ENCODE measurements around the gene LIPI.

The LIPI gene

GRCh38 chr21:14074177-14074576, 136.6 kb downstream of the LIPI start (continued):
- TF ChIP-seq ZNF398 (tag by site-specific recombination; IDR thresholded peaks at IDR 0.05) = no peak
- no peak for TF ChIP-seq TSHZ1 (tag by site-specific recombination; IDR thresholded peaks at IDR 0.05; ENCODE audit: borderline replicate concordance)
- TF ChIP-seq ZNF837 (tag by site-specific recombination; IDR thresholded peaks at IDR 0.05) = no peak
- no peak for TF ChIP-seq ZNF623 (tag by site-specific recombination; IDR thresholded peaks at IDR 0.05)
- TF ChIP-seq ZNF302 (tag by site-specific recombination; IDR thresholded peaks at IDR 0.05; ENCODE audit: low read depth) = no peak
- TF ChIP-seq ZNF626 (tag by site-specific recombination; IDR thresholded peaks at IDR 0.05) = no peak
- no peak for TF ChIP-seq ZNF449 (tag by site-specific recombination; IDR thresholded peaks at IDR 0.05)
- no peak for TF ChIP-seq SCRT2 (tag by site-specific recombination; IDR thresholded peaks at IDR 0.05)
- no peak for TF ChIP-seq ZNF585B (tag by site-specific recombination; IDR thresholded peaks at IDR 0.05)
- no peak for TF ChIP-seq ZNF146 (tag by site-specific recombination; IDR thresholded peaks at IDR 0.05)

GRCh38 chr21:14073615-14074014, 137.1 kb downstream of the LIPI start:
- no peak for TF ChIP-seq ZNF362 (tag by site-specific recombination; IDR thresholded peaks at IDR 0.05)
- no peak for TF ChIP-seq HIC1 (tag by site-specific recombination; IDR thresholded peaks at IDR 0.05)
- TF ChIP-seq ZNF530 (tag by site-specific recombination; IDR thresholded peaks at IDR 0.05; ENCODE audit: low read depth) = no peak
- no peak for TF ChIP-seq ZNF670 (tag by site-specific recombination; IDR thresholded peaks at IDR 0.05; ENCODE audit: low read depth)
- TF ChIP-seq SALL2 (tag by site-specific recombination; IDR thresholded peaks at IDR 0.05; ENCODE audit: borderline replicate concordance) = no peak
- no peak for TF ChIP-seq PRDM10 (tag by site-specific recombination; IDR thresholded peaks at IDR 0.05)
- no peak for TF ChIP-seq ZNF175 (tag by site-specific recombination; IDR thresholded peaks at IDR 0.05)
- TF ChIP-seq ZNF24 (tag by site-specific recombination; IDR thresholded peaks at IDR 0.05) = no peak
- no peak for TF ChIP-seq ZNF292 (tag by site-specific recombination; IDR thresholded peaks at IDR 0.05; ENCODE audit: borderline replicate concordance, low read depth)
- TF ChIP-seq ZNF571 (tag by site-specific recombination; IDR thresholded peaks at IDR 0.05) = no peak
- TF ChIP-seq ZNF549 (tag by site-specific recombination; IDR thresholded peaks at IDR 0.05) = no peak
- no peak overlapping the region for H3K4me3 ChIP-seq (ENCODE audit: low read depth, low read length)
- POLR2A ChIA-PET = no interaction called here
- CTCF ChIA-PET = no interaction called here
- no peaks in the 10 kb centered on the region for H3K4me1 ChIP-seq (ENCODE audit: control insufficient read depth, insufficient read depth, low read length)
- H3K27ac ChIP-seq (ENCODE audit: extremely low read depth, low read depth, low read length) = no peak overlapping the region
- no peaks in the 10 kb centered on the region for H3K36me3 ChIP-seq (ENCODE audit: control insufficient read depth in 2 of 2, insufficient read depth in 1 of 2, low read length in 2 of 2)
- no peaks in the 10 kb centered on the region for H3K9me3 ChIP-seq (ENCODE audit: control insufficient read depth, insufficient read depth, low read depth, low read length)
